Astrocyte (in vitro differentiated cells and primary cell): ENCODE data around the gene IL24.

ENCODE experiments used
- EZH2 ChIP-seq: IDR thresholded peaks from 2 replicates; pipeline ENCODE4 v1.6.1; 2012; ENCODE audit warnings: mild to moderate bottlenecking, low read length, inconsistent platforms; ENCODE audit not compliant: insufficient read depth
- TF ChIP-seq, protein P1 (sequence below): IDR thresholded peaks from 2 replicates; pipeline ENCODE4 v1.5.1; 2011; ENCODE audit warnings: low read depth, mild to moderate bottlenecking, inconsistent platforms, low read length, moderate library complexity; ENCODE audit not compliant: insufficient read depth

DNA sequence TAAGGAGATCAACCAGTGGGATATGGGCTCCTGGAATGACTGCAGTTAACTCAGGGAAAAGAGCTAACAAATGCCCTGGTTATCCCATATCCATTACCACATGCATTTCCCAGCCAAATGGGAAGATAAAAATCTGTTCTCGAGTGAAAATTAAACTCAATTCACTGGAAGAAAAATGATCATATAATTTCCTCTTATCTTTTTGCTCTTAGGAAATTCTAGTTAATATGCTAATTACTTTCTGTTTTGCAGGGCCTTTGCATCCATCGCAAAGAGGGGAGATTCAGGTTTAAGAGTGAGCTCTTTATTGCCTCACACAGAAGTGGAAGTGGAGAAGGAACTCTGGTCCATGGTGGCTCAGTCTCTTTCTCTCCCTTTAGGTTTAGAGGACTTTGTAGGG is 3.9 kb upstream of the IL24 start:
- no peak for TF ChIP-seq EZH2
- TF ChIP-seq, protein P1, sequence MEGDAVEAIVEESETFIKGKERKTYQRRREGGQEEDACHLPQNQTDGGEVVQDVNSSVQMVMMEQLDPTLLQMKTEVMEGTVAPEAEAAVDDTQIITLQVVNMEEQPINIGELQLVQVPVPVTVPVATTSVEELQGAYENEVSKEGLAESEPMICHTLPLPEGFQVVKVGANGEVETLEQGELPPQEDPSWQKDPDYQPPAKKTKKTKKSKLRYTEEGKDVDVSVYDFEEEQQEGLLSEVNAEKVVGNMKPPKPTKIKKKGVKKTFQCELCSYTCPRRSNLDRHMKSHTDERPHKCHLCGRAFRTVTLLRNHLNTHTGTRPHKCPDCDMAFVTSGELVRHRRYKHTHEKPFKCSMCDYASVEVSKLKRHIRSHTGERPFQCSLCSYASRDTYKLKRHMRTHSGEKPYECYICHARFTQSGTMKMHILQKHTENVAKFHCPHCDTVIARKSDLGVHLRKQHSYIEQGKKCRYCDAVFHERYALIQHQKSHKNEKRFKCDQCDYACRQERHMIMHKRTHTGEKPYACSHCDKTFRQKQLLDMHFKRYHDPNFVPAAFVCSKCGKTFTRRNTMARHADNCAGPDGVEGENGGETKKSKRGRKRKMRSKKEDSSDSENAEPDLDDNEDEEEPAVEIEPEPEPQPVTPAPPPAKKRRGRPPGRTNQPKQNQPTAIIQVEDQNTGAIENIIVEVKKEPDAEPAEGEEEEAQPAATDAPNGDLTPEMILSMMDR, result no peak
